GM13977 (cell line): ENCODE results near the gene HECA.

Experiments used
- DNase-seq: peaks from one replicate; pipeline ENCODE4 v3.0.0; 2012; ENCODE audit warnings: low spot score
- CTCF ChIP-seq: IDR thresholded peaks from 2 replicates; pipeline ENCODE4 v1.5.1; 2012; ENCODE audit warnings: mild to moderate bottlenecking, control low read depth; ENCODE audit not compliant: insufficient read depth; ENCODE audit errors: extremely low read depth, missing control alignments
- in situ Hi-C: fragments of 300-500 bp; cut with MboI; formaldehyde crosslinking; loops from one replicate; pipeline ENCODE4 v1.12.0; 2022; ENCODE audit warnings: low sequenced_read_pairs, low pct_unique_long_range_greater_than_20kb, mixed read lengths, inconsistent platforms; ENCODE audit not compliant: unreplicated experiment

Gene HECA

GRCh38 chr6:139144490-139145085 is 9.7 kb downstream of the HECA start:
- in situ Hi-C loops, result no loop called here
- no peak for DNase-seq
- no peak for TF ChIP-seq CTCF

GRCh38 chr6:139145661-139146060 is 10.8 kb downstream of the HECA start:
- in situ Hi-C loops, result no loop called here
- no peak for TF ChIP-seq CTCF
- no peak for DNase-seq

- no peak for TF ChIP-seq CTCF
- in situ Hi-C loops, result no loop called here
- DNase-seq, result peak; percentile 23
These were observed 11.4 kb downstream of the HECA start for GRCh38 chr6:139146317-139146726.

- DNase-seq, result no peak
- in situ Hi-C loops, result no loop called here
- TF ChIP-seq CTCF, result no peak
These were observed 12.7 kb downstream of the HECA start for GRCh38 chr6:139147628-139148027.

GRCh38 chr6:139148557-139149235 is 13.8 kb downstream of the HECA start:
- no peak for TF ChIP-seq CTCF
- in situ Hi-C loops, result no loop called here
- DNase-seq, result no peak

- no peak for TF ChIP-seq CTCF
- no peak for DNase-seq
- in situ Hi-C loops, result no loop called here
These were observed 14.5 kb downstream of the HECA start for GRCh38 chr6:139149383-139149782.
